Loucy (cell line): ENCODE results near the gene SMIM14.
A peak's percentile ranks its signal among the peaks of the same experiment; 100 is the strongest.

Source experiments
- H2AFZ ChIP-seq: fragments of 200-600 bp; sonication (generic); 2 replicates; pipeline ENCODE4 v1.6.0; 2016; ENCODE audit warnings: antibody characterized with exemption, mild to moderate bottlenecking, low read length, moderate library complexity
- H3F3A ChIP-seq: fragments of 200-600 bp; 2 replicates; pipeline ENCODE4 v1.6.0; 2016; ENCODE audit warnings: antibody characterized with exemption, low read depth, mild to moderate bottlenecking
- H3K27me3 ChIP-seq: fragments of 200-600 bp; sonication (generic); 2 replicates; pipeline ENCODE4 v1.6.1; 2014; ENCODE audit warnings: low read length, mild to moderate bottlenecking; ENCODE audit not compliant: insufficient read depth, poor library complexity, severe bottlenecking
- H3K36me3 ChIP-seq: fragments of 200-600 bp; sonication (generic); 2 replicates; pipeline ENCODE4 v1.6.1; 2016; ENCODE audit warnings: low read length; ENCODE audit not compliant: insufficient read depth
- H3K4me1 ChIP-seq: fragments of 200-600 bp; sonication (generic); 2 replicates; pipeline ENCODE4 v1.5.1; 2014; ENCODE audit warnings: low read length, mild to moderate bottlenecking; ENCODE audit not compliant: insufficient read depth, poor library complexity, severe bottlenecking
- H3K4me2 ChIP-seq: fragments of 200-600 bp; sonication (generic); 2 replicates; pipeline ENCODE4 v1.6.0; 2014; ENCODE audit warnings: antibody characterized with exemption, low read length, low read depth, mild to moderate bottlenecking; ENCODE audit not compliant: poor library complexity, severe bottlenecking
- H3K4me3 ChIP-seq: fragments of 200-600 bp; sonication (generic); 2 replicates; pipeline ENCODE4 v1.5.1; 2014; ENCODE audit warnings: low read length, mild to moderate bottlenecking, mixed read lengths; ENCODE audit not compliant: poor library complexity, severe bottlenecking
- H3K79me2 ChIP-seq: fragments of 200-600 bp; sonication (generic); 2 replicates; pipeline ENCODE4 v1.6.1; 2014; ENCODE audit warnings: low read length; ENCODE audit not compliant: insufficient read depth
- H3K9ac ChIP-seq: fragments of 200-600 bp; sonication (generic); 2 replicates; pipeline ENCODE4 v1.6.0; 2014; ENCODE audit warnings: mild to moderate bottlenecking, low read depth, low read length, moderate library complexity; ENCODE audit not compliant: poor library complexity, severe bottlenecking
- H3K9me2 ChIP-seq: fragments of 200-600 bp; sonication (generic); replicated peaks from 2 replicates; pipeline ENCODE4 v1.6.1; 2016; ENCODE audit warnings: low read depth, low read length, mixed read lengths
- H3K9me3 ChIP-seq: fragments of 200-600 bp; sonication (generic); 2 replicates; pipeline ENCODE4 v1.6.1; 2014; ENCODE audit warnings: mild to moderate bottlenecking, antibody characterized with exemption, low read length, low read depth; ENCODE audit not compliant: insufficient read depth
- H4K20me1 ChIP-seq: fragments of 200-600 bp; sonication (generic); 2 replicates; pipeline ENCODE4 v1.6.0; 2014; ENCODE audit warnings: antibody characterized with exemption, low read length, mild to moderate bottlenecking; ENCODE audit not compliant: insufficient read depth, poor library complexity, severe bottlenecking
- EZH2phosphoT487 ChIP-seq: fragments of 200-600 bp; IDR thresholded peaks from 2 replicates; pipeline ENCODE4 v1.6.1; 2018; ENCODE audit warnings: antibody characterized with exemption, mild to moderate bottlenecking, moderate library complexity, borderline replicate concordance
- TF ChIP-seq, protein P1 (sequence below): fragments of 200-600 bp; sonication (generic); conservative IDR thresholded peaks from 2 replicates; pipeline ENCODE4 v1.5.1; 2014; ENCODE audit warnings: mild to moderate bottlenecking, antibody characterized with exemption, low read length

SMIM14 gene

DNA sequence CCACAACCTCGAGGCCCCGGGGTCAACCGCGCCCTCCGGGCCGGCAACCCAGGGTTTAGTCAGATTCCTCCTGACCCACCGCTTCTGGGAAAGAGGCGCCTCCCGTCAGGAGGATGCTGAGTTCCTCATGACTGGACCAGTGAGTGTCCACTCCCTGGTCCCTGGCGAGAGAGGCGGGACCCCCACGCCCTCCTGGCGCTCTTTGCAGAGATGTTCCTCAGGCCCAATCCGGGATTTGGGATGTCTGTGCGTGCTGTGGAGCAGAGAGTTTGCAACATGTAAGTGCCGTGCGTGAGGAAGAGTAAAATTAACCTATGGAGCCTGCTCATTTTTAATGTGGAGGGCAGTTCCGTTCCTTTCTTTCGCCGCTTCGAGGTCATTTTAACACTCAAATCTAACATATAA, 110.6 kb downstream of the SMIM14 start:
- Histone ChIP-seq H3K9ac (peak overlapping the region; percentile 79), H3K9me2 (no peaks in the 10 kb centered on the region), H2AFZ (peak overlapping the region; percentile 85), H3K4me3 (peak overlapping the region; percentile 82), H3F3A (no peaks in the 10 kb centered on the region), H3K9me3 (no peaks in the 10 kb centered on the region; the same call in 1 of the 2 replicates), H3K4me2 (peak overlapping the region; percentile 93), H3K27me3 (no peaks in the 10 kb centered on the region), H3K36me3 (no peaks in the 10 kb centered on the region), H3K4me1 (peaks cover 26% of the 10 kb centered on the region), H4K20me1 (peaks cover 7% of the 10 kb centered on the region), H3K79me2 (peaks cover 42% of the 10 kb centered on the region)
- TF ChIP-seq EZH2phosphoT487: no peak
- TF ChIP-seq, protein P1, sequence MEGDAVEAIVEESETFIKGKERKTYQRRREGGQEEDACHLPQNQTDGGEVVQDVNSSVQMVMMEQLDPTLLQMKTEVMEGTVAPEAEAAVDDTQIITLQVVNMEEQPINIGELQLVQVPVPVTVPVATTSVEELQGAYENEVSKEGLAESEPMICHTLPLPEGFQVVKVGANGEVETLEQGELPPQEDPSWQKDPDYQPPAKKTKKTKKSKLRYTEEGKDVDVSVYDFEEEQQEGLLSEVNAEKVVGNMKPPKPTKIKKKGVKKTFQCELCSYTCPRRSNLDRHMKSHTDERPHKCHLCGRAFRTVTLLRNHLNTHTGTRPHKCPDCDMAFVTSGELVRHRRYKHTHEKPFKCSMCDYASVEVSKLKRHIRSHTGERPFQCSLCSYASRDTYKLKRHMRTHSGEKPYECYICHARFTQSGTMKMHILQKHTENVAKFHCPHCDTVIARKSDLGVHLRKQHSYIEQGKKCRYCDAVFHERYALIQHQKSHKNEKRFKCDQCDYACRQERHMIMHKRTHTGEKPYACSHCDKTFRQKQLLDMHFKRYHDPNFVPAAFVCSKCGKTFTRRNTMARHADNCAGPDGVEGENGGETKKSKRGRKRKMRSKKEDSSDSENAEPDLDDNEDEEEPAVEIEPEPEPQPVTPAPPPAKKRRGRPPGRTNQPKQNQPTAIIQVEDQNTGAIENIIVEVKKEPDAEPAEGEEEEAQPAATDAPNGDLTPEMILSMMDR: no peak

DNA sequence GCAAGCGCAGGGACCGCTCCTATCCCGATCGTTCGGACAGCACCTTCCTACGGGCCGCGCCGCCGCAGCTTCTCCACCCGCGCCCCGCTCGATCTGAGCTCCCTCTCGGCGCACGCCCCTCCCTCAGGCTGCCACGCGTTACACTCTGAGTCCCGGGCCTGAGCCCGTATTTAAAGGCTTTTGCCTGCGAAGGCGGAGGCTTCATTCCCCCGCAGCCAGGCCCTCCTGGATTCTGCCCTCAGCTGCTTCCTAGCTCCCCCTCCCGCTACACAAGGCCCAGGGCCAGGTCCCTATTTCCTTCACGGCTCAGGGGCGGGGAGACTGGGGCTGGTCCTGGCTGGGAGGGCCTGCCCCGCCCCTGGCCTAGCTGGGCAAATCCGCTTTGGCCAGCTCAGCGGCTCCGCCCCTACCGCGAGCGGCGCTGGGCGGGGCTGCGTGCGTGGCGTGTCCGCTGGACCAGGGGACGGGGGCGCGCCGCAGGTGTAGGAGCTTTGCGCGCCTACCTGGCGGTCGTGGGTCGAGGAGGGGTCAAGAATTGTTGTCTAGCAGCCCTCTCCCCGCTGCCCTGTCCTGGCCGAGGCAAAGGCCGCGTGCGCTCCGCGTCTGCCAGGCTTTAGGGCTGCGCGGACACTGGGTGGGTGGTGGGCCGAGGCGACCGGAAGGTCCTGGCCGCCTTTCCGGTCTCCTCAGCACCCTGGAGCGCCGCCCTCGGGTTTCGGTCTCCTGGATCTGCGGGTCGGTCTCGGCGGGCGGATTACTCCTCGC, 111.2 kb downstream of the SMIM14 start, which contains the start of gene UGDH:
TSS of gene UGDH (minus strand) at position 144 of the 765 bp plus-strand sequence. CDS start 5,927 bp downstream, outside the sequence.
- peak within 1 kb of the TSS; percentile 82 for H3K4me3 ChIP-seq
- no peaks in the 10 kb centered on the region for H3K9me2 ChIP-seq
- H3K4me1 ChIP-seq: peaks cover 26% of the 10 kb centered on the region
- no peaks in the 10 kb centered on the region for H3F3A ChIP-seq
- peak within 1 kb of the TSS; percentile 93 for H3K4me2 ChIP-seq
- peaks cover 48% of the 10 kb centered on the region for H3K79me2 ChIP-seq
- H3K9me3 ChIP-seq: no peaks in the 10 kb centered on the region; the same call in 1 of the 2 replicates
- peaks cover 7% of the 10 kb centered on the region for H4K20me1 ChIP-seq
- TF ChIP-seq EZH2phosphoT487: no peak
- TF ChIP-seq, protein P1: no peak
- peak within 1 kb of the TSS; percentile 79 for H3K9ac ChIP-seq
- H3K27me3 ChIP-seq: no peaks in the 10 kb centered on the region
- H3K36me3 ChIP-seq: no peaks in the 10 kb centered on the region
- peak within 1 kb of the TSS; percentile 85 for H2AFZ ChIP-seq

DNA sequence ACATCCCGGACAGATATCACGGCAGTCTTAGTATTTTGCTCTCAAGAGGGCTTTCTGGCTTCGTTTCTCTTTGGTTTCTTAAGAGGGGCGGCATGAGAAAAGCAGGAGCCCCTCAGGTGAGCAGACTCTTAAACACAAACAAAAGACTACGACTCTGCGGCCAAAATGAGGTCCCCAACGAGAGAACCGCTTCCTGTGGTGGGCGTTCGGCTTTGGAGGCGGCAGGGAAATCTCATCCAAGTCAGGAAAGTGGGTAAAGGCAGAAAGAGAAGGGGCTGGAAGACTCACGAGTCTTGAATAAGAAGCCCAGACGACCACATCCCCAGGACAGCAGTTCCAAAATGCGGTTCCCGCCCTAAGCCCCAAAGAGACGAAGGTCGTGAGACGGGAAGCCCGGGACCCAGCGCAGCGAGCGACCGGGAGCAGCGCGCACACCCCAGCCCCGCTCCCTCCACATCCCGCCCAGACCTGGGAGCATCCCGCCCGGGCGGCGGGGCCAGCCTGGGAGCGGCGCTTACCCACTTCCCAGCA, 111.8 kb downstream of the SMIM14 start:
- Histone ChIP-seq H3K9me2 (no peaks in the 10 kb centered on the region), H3K4me3 (peak overlapping the region; percentile 82), H3K9me3 (no peaks in the 10 kb centered on the region; the same call in 1 of the 2 replicates), H3K4me1 (peaks cover 26% of the 10 kb centered on the region), H2AFZ (peak overlapping the region; percentile 85), H3K4me2 (peak overlapping the region; percentile 81), H3K36me3 (no peaks in the 10 kb centered on the region), H4K20me1 (peaks cover 7% of the 10 kb centered on the region), H3K9ac (peak overlapping the region; percentile 79), H3K79me2 (peaks cover 48% of the 10 kb centered on the region), H3K27me3 (no peaks in the 10 kb centered on the region), H3F3A (no peaks in the 10 kb centered on the region)
- no peak for TF ChIP-seq EZH2phosphoT487
- TF ChIP-seq, protein P1: no peak
